ENCODE data around the gene BYSL.

Gene BYSL

GRCh38 chr6:41966214-41966920, 45.1 kb downstream of the BYSL start:
- no peak for TF ChIP-seq CTCF (IDR thresholded peaks at IDR 0.05; ENCODE audit: low read length, missing control alignments)
- DNase-seq (ENCODE audit: low read depth) = no peak
- no peak overlapping the region for H3K4me3 ChIP-seq (replicated peaks; ENCODE audit: low read depth, low read length)

- peak; percentile 84 for DNase-seq (ENCODE audit: low read depth)
- no peak for TF ChIP-seq CTCF (IDR thresholded peaks at IDR 0.05; ENCODE audit: low read length, missing control alignments)
Measured at GRCh38 chr6:41966961-41967311, 45.6 kb downstream of the BYSL start.

GRCh38 chr6:41967312-41968287, 46.3 kb downstream of the BYSL start:
- peak; percentile 74 for DNase-seq (ENCODE audit: low read depth)
- TF ChIP-seq CTCF (IDR thresholded peaks at IDR 0.05; ENCODE audit: low read length, missing control alignments) = no peak
- H3K4me3 ChIP-seq (replicated peaks; ENCODE audit: low read depth, low read length) = no peak overlapping the region

More at GRCh38 chr6:41966961-41967311, 45.6 kb downstream of the BYSL start:
- H3K4me3 ChIP-seq (replicated peaks; ENCODE audit: low read depth, low read length) = no peak overlapping the region

GRCh38 chr6:41970436-41970846, 49.1 kb downstream of the BYSL start:
- peak; percentile 76 for DNase-seq (ENCODE audit: low read depth)
- H3K4me3 ChIP-seq (replicated peaks; ENCODE audit: low read depth, low read length) = no peak overlapping the region
- TF ChIP-seq CTCF (IDR thresholded peaks at IDR 0.05; ENCODE audit: low read length, missing control alignments) = no peak

- TF ChIP-seq CTCF (IDR thresholded peaks at IDR 0.05; ENCODE audit: low read length, missing control alignments) = no peak
- no peak for DNase-seq (ENCODE audit: low read depth)
- no peak overlapping the region for H3K4me3 ChIP-seq (replicated peaks; ENCODE audit: low read depth, low read length)
Measured at GRCh38 chr6:41972826-41973225, 51.5 kb downstream of the BYSL start.

- no peak for DNase-seq (ENCODE audit: low read depth)
- no peak overlapping the region for H3K4me3 ChIP-seq (replicated peaks; ENCODE audit: low read depth, low read length)
- TF ChIP-seq CTCF (IDR thresholded peaks at IDR 0.05; ENCODE audit: low read length, missing control alignments) = no peak
Measured at GRCh38 chr6:41974281-41974825, 53.1 kb downstream of the BYSL start.
